Tibial artery (tissue), 4 donors: Measurements from ENCODE around the gene C10orf67.

ENCODE experiments used
- DNase-seq, 2 donors: peaks; one replicate each; pipeline ENCODE4 v3.0.0-alpha.2; 2019
- H3K27ac ChIP-seq, 2 donors: fragments of 200-600 bp; sonication (generic) in 1 of 2; 1 replicate in 1 of 2; 2 replicates in 1 of 2; pipeline ENCODE4 v1.5.1; 2018 to 2019; ENCODE audit warnings: mild to moderate bottlenecking in 1 of 2
- H3K27me3 ChIP-seq, 2 donors: fragments of 200-600 bp; sonication (generic) in 1 of 2; one replicate each; pipeline versions ENCODE4 v1.5.1 to v1.6.0; 2016 to 2019
- H3K36me3 ChIP-seq, 3 donors: fragments of 200-600 bp; sonication (generic) in 2 of 3; one replicate each; pipeline ENCODE4 v1.5.1; 2016 to 2019; ENCODE audit warnings: mild to moderate bottlenecking in 2 of 3
- H3K4me1 ChIP-seq, 4 donors: fragments of 200-600 bp; sonication (generic) in 2 of 4; 1 replicate in 3 of 4; 2 replicates in 1 of 4; pipeline ENCODE4 v1.5.1; 2016 to 2019
- H3K4me3 ChIP-seq, 2 donors: fragments of 200-600 bp; sonication (generic) in 1 of 2; 1 replicate in 1 of 2; 2 replicates in 1 of 2; pipeline ENCODE4 v1.5.1; 2018 to 2019; ENCODE audit warnings: mild to moderate bottlenecking in 2 of 2
- H3K9me3 ChIP-seq, 3 donors: fragments of 200-600 bp; sonication (generic) in 1 of 3; one replicate each; pipeline ENCODE4 v1.5.1; 2016 to 2019
- intact Hi-C: fragments of 100-400 bp; cut with DNase I; formaldehyde crosslinking; loops from one replicate; pipeline ENCODE4 v1.15.0; 2023; ENCODE audit warnings: low total_unique reads
- TF ChIP-seq, protein P1 (sequence below), 2 experiments: fragments of 200-600 bp in 1 of 2; fragments of 450-650 bp in 1 of 2; IDR thresholded peaks; one replicate each; pipeline ENCODE4 v1.5.1; 2017 to 2019; ENCODE audit warnings: antibody characterized with exemption in 2 of 2, mild to moderate bottlenecking in 1 of 2, moderate library complexity in 1 of 2

The C10orf67 gene

GRCh38 chr10:23338155-23338828, 6.3 kb downstream of the C10orf67 start:
- Histone ChIP-seq H3K4me3 (no peak overlapping the region), H3K4me1 (no peaks in the 10 kb centered on the region), H3K9me3 (no peaks in the 10 kb centered on the region), H3K27ac (no peak overlapping the region), H3K27me3 (peaks cover 0 to 11% of the 10 kb centered on the region in 2 donors), H3K36me3 (no peaks in the 10 kb centered on the region)
- intact Hi-C loops: no loop called here
- TF ChIP-seq, protein P1, sequence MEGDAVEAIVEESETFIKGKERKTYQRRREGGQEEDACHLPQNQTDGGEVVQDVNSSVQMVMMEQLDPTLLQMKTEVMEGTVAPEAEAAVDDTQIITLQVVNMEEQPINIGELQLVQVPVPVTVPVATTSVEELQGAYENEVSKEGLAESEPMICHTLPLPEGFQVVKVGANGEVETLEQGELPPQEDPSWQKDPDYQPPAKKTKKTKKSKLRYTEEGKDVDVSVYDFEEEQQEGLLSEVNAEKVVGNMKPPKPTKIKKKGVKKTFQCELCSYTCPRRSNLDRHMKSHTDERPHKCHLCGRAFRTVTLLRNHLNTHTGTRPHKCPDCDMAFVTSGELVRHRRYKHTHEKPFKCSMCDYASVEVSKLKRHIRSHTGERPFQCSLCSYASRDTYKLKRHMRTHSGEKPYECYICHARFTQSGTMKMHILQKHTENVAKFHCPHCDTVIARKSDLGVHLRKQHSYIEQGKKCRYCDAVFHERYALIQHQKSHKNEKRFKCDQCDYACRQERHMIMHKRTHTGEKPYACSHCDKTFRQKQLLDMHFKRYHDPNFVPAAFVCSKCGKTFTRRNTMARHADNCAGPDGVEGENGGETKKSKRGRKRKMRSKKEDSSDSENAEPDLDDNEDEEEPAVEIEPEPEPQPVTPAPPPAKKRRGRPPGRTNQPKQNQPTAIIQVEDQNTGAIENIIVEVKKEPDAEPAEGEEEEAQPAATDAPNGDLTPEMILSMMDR (IDR thresholded peaks at IDR 0.05): no peak
- no peak for DNase-seq

- Histone ChIP-seq H3K27me3 (peaks cover 0 to 4% of the 10 kb centered on the region in 2 donors), H3K4me3 (no peak overlapping the region), H3K4me1 (no peaks in the 10 kb centered on the region), H3K36me3 (no peaks in the 10 kb centered on the region), H3K27ac (no peak overlapping the region), H3K9me3 (no peaks in the 10 kb centered on the region)
- TF ChIP-seq, protein P1 (IDR thresholded peaks at IDR 0.05): no peak
- no peak for DNase-seq
- intact Hi-C loops: no loop called here
Measured at GRCh38 chr10:23337616-23338015, 7.0 kb downstream of the C10orf67 start.

- TF ChIP-seq, protein P1 (IDR thresholded peaks at IDR 0.05): no peak
- intact Hi-C loops: no loop called here
Measured at GRCh38 chr10:23331567-23332301, 12.9 kb downstream of the C10orf67 start.

GRCh38 chr10:23330948-23331347, 13.6 kb downstream of the C10orf67 start:
- H3K27ac ChIP-seq: no peak overlapping the region
- no peaks in the 10 kb centered on the region for H3K27me3 ChIP-seq
- no peak for DNase-seq
- no peak overlapping the region for H3K4me3 ChIP-seq
- no peaks in the 10 kb centered on the region for H3K36me3 ChIP-seq
- TF ChIP-seq, protein P1 (IDR thresholded peaks at IDR 0.05): no peak
- intact Hi-C loops: no loop called here
- peaks cover 0 to 4% (median 0%) of the 10 kb centered on the region in 3 donors for H3K9me3 ChIP-seq
- no peaks in the 10 kb centered on the region for H3K4me1 ChIP-seq

More at GRCh38 chr10:23331567-23332301, 12.9 kb downstream of the C10orf67 start:
- no peaks in the 10 kb centered on the region for H3K36me3 ChIP-seq
- DNase-seq: no peak
- no peak overlapping the region for H3K27ac ChIP-seq
- no peak overlapping the region for H3K4me3 ChIP-seq
- peaks cover 0 to 4% (median 0%) of the 10 kb centered on the region in 3 donors for H3K9me3 ChIP-seq
- no peaks in the 10 kb centered on the region for H3K27me3 ChIP-seq
- H3K4me1 ChIP-seq: no peaks in the 10 kb centered on the region

GRCh38 chr10:23326544-23327307, 17.9 kb downstream of the C10orf67 start:
- TF ChIP-seq, protein P1 (IDR thresholded peaks at IDR 0.05): no peak
- Histone ChIP-seq H3K4me1 (no peaks in the 10 kb centered on the region), H3K36me3 (no peaks in the 10 kb centered on the region), H3K4me3 (no peak overlapping the region), H3K27ac (no peak overlapping the region), H3K9me3 (peaks cover 0 to 4% (median 0%) of the 10 kb centered on the region in 3 donors), H3K27me3 (no peaks in the 10 kb centered on the region)
- intact Hi-C loops: no loop called here
- no peak for DNase-seq
